GM18517 (cell line): ENCODE results near the gene OIP5.
"Not testable (repeated sequence)": the region's sequence is repeated elsewhere in the genome, so short reads cannot be mapped to it uniquely, and the experiment has no call there.

Experiments used
- ATAC-seq: cut with Tn5 transposase; IDR thresholded peaks from one replicate; pipeline ENCODE4 v1.9.1; 2021; ENCODE audit warnings: mild to moderate bottlenecking, moderate library complexity; ENCODE audit not compliant: unreplicated experiment

The OIP5 gene

DNA sequence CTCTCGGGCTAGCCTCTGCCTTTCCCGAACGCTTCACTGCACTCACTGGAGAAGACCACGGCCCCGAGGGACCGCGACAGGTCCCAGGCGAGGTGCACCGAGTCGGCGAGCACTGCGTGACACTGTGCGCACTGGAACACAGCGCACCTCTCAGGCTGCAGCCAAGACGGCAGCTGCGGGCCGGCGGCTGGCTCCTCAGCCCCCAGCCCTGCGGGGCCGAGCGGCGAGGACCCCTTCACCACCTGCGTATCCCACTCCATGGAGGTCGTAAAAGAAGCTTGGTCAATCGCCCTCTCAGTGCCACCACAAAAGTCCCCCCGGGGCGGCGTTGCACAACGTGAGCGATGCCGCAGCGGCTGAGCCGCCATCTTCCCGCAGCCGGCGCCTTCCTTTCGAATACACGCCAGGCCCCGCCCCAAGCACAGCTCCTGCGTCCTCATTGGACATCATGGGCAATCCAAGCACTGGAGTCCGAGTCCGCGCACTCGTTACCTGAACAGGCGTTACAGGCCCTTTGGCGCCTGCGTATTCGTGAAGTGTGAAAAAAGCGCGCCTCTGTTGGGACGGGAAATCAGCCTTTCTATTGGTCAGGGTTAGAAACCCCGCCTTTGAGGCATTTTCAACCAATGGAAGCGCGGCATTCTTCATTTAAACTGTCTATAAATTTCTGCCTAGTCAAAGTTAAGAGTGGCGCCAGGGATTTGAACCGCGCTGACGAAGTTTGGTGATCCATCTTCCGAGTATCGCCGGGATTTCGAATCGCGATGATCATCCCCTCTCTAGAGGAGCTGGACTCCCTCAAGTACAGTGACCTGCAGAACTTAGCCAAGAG lies at the start of gene OIP5, which contains the start of gene NUSAP1:
TSS of gene OIP5 (minus strand) at position 398 of the 832 bp plus-strand sequence. CDS start at position 368, 30 bp downstream.
TSS of gene NUSAP1 (plus strand) at position 688 of the 832 bp plus-strand sequence. CDS start at position 765, 77 bp downstream.
- peak; percentile 83 for ATAC-seq

DNA sequence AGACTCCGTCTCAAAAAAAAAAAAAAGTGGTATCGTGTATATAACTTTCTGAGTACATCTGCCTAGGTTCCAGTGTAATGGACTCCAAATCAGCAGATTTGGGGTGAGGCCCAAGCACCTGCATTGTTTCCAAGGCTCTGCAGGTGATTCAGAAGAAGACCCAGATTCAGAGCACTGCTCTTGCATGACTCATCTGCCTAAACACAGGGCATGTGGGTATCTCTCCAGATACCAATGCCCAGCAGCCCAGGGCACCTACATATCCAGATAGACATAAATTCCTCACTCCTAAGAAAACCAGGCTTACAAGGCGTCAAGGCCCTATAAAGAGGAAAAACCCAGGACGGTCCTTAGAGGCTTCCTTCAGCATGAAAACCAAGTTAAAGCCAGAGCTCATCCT lies 45.6 kb upstream of the OIP5 start:
- ATAC-seq: no peak

DNA sequence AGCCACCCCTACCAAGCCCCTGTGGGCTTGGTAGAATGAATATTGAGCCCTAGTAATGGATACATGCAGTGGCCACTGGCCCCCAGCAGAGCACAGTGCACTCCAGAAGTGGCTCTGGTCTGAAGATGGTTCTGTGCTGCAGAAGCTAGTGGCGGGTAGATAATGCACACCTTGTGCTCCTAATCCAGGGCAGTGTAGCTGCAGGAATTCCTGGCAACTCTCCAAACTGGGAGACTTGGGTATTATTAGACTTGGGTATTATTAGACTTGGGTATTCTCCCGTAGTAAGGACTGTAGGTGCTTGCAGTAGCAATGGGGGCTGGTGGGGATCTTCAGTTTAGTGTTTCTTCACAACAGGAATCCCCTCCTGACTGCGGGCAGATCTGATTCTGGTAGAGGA lies 35.0 kb upstream of the OIP5 start:
- no peak for ATAC-seq

DNA sequence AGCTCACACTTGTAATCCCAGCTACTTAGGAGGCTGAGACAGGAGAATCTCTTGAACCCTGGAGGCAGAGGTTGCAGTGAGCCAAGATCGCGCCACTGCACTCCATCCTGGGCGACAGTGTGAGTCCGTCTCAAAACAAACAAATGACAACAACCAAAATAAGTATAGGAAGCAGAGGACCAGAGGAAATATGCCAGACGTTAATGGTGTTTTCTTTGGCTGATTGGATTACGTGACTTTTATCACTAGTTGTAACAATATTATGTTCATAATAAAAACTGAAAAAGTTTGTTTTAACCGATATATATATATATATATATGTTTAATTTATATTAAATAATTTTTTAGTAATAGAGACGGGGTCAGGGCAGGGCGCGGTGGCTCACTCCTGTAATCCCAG lies 22.0 kb upstream of the OIP5 start:
- no peak for ATAC-seq

DNA sequence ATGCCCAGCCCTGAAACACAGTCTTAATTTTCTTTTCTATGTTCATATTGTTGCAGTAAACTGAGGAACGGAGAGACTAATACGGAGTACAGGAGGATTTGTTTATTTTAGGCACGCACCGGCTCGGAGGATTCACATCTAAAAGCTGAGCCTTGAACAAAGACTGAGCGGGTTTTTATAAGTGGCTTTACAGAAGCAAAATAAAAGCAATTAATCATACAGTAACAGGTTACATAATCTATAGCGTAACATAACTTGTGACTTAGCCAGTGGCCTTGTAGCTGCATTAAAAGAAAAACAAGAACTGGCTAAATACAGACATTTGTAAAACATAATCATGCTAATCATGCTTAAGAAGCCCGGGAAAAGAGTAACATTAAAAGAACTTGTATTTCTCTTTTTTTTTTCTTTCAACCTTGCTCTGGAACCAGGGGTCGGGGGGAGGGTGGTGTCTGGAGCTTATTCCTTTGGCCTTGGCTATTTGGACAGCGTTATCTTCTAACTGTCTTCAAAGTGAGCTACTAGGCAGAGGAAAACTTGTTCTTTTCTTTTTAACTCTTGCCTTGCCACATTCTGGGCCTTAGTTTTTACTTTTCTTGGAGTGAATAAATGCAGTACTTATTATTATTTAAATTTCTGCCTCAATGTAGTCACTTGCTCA lies 17.8 kb upstream of the OIP5 start:
- no peak for ATAC-seq

DNA sequence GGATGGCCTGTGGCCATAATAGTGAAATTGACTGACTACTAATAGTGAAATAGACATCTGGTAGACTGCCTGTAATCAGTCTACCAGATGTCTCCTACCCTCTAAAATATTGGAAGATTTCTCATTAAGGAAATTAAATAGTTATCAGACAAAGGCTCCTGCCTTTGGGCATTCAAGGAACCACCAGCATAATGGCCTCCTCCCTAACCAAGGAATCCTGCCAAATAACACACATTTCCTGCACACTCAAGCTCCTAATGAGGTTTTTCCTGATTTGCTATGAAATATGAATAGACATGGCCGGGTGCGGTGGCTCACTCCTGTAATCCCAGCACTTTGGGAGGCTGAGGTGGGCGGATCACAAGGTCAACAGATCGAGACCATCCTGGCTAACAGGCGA lies 14.8 kb upstream of the OIP5 start:
- ATAC-seq: no peak

DNA sequence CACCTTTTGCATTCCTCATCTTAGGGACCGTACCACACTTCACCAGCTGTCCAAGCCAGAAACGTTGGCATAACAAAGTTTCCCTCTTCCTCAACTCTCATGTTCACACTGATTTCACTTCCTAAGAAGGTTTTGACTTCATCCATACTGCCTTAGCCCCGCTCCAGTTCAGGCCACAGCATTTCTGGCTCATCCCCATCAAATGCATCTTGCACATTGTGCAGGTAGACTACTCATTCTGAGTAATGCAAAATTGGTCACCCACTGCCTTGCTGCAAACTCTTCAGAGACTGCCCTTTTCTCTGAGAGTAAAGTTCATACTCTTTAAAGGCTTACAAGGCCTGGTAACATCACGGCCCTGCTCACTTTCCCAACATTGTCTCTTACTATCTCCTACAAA lies 9.1 kb upstream of the OIP5 start:
- ATAC-seq: no peak

DNA sequence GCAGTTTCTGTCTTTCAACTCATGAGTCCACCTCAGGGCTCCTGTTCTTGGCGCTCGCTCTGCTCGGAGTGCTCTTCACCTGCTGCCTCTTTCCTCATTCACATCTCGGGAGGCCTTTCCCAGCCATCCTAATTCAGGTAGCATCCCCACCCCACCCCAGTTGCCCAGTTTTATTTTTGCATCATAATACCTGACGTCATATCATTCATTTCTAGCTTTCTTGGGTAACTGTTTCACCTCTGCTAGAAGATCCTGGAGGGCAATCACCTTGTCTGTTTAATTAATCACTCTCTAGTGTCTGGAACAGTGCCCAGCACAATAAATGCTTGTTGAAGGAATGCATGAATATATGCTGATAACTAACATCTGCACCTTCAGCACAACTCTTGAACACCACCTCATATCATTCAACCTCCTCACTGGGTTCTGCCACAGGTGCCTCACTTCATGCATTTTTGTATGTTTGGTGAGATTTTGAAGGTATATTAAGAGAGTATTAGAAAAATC lies 7.9 kb upstream of the OIP5 start:
- ATAC-seq: no peak

DNA sequence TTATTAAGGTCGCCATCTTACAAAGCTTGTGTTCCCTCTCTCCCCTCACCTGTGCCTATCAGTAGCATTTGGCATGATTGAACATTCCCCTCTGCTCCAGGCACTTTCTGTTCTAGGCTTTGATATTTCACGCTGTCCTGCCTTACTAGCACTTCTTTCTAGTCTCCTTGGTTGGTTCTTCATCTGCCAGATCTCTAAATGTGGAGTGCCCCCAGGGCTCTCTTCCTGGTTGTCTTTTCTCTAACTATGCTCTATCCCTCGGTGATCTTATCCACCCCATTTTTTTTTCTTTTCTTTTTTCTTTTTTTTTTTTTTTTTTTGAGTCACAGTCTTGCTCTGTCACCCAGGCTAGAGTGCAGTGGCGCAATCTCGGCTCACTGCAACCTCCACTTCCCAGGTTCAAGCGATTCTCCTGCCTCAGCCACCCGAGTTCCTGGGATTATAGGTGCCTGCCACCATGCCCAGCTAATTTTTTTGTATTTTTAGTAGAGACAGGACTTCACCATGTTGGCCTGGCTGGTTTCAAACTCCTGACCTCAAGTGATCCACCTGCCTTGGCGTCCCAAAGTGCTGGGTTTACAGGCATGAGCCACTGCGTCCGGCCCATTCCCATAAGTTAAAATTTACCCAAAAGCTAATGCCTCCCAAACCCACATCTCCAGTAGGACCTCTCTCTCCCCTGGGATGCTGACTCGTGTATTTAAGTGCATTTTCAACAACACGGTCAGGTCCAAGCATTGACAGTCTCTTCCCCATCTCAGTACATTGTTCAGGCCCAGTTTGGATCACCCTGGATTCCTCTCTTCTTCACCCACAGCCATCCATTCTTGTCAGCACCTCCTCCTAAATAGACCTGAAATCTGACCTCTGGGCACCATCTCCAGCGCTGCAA lies 5.5 kb upstream of the OIP5 start:
- ATAC-seq: no peak

DNA sequence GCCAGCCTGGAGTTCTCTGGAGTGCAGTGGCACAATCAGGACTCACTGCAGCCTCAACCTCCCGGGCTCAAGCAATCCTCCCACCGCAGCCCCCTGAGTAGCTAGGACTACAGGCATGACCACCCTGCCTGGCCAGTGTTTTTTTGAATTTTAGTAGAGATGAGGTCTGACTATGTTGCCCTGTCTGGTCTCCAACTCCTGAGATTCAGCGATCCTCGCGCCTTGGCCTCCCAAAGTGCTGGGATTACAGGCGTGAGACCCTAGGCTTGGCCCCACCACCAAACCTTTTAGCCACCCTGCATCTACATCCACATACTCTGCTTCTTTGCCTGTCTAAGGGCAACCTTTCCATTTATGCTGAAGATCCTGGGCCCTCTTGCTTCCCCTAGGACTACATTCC lies 4.7 kb upstream of the OIP5 start:
- no peak for ATAC-seq

DNA sequence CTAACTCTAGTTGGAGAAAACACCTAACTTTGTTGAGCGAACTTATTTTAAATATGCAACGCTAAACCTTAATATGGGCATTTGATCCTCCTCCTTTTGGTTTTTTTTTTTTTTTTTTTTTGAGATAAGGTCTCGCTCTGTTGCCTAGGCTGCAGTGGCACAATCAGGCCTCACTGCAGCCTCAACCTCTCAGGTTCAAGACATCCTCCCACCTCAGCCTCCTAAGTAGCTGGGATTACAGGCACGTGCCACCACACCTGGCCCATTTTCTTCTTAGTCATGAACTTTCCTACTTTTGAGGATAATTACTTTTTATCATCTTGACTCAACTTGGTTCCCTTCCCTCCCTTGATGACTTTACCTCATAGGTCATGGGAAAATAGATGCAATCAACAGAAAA lies 4.2 kb upstream of the OIP5 start:
- ATAC-seq: no peak

DNA sequence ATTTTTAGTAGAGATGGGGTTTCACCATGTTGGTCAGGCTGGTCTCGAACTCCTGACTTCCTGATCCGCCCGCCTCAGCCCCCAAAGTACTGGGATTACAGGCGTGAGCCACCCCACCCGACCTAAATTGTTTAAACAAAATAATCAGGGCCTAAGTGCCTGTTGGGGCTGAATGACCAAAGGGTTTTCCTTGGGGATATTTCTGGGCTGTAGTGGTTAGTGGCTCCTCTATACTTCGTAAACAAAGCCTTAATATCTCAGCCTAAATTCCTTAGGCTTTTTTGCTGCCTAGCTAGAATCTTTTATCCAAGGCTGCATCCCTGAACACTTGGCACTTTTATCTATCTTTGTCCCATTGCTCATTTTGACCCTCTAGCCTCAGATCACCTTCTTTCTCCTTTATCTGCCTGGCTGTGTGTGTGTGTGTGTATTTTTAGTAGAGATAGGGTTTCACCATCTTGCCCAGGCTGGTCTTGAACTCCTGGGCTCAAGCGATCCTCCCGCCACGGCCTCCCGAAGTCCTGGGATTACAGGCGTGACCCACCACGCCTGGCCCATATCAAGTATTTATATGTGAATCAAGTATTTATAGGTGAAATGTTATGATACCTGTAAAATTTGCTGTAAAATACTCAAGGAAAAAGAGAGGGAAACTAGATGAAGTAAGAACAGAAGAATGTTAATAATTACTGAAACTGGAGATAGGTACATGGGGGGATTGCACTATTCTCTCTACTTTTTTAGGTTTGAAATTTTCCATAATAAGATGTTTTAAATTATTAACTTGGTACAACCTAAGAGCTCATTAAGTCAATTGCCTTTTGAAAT lies 2.1 kb upstream of the OIP5 start:
- ATAC-seq: no peak

DNA sequence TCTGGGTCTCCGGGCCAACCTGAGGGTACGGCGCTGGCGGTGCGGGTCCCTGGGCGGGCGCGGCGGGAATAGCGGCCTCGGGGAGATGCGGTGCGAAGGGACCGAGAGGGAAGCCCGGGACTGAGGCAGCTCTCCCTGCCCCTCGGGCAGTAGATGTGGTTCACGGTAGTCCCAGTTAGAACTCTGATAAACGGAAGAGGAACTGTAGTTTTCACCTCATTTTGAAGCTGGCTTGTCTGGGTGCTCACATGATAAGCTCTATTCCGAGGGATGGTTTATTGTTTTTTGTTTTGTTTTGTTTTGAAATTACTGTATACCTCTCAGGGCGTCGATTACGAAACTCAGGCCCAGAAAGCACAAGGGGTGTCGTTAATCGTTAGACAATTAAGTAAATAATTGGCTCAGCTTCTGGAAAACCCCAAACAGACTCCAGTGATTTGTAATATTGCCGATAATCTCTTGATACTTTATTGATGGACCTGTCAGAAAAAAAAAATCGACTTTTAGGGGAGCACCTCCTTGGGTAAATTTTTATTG lies 703 bp upstream of the OIP5 start:
- peak; percentile 24 for ATAC-seq

DNA sequence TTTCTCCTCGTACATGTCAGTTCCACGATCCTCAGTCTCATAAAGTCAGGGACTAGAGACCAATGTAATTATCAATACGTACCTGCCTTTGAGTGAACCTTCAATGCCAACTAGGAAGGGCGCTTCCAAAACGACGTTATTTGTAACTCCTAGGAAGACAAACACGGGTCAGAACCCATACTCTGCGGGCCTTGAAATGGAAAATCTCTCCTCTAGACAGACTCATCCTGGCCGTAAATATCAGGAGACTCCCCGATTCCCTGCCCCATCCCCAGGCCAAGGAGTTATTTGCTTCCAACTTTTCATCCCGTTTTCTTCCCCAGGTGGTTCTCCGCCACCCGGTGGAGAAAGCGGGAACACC lies 578 bp downstream of the OIP5 start:
- no peak for ATAC-seq

DNA sequence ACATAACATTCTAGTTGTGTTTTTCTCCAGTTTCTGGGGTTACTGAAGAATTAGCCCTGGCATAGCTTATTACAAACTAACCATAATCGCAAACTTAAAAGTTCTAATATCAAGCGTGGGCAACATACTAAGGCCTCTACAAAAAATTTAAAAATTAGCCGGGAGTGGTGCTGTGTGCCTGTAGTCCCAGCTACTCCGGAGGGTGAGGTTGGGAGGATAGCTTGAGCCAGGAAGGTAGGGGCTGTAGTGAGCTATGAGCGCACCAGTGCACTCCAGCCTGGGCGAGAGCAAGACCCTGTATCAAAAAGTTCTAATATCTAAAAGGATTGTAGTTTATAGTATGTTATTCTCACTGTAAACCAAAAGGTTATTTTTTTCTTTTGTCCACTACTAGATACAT lies 1.1 kb downstream of the OIP5 start:
- no peak for ATAC-seq

DNA sequence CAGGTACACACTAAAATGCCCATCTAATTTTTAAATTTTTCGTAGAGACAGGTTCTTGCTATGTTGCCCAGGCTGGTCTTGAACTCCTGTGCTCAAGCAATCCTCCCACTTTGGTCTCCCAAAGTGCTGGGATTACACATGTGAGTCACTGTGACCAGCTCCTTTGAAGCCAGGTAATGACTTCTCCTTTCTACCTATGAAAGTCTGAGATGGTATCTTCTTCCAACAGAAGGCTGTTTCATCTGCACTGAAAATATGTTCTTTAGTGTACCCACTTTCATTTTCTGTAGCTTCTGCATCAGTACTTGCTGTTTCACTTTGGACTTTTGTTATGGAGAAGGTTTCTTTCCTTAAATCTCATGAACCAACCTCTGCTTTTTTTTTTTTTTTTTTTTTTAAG lies 8.8 kb downstream of the OIP5 start:
- no peak for ATAC-seq

DNA sequence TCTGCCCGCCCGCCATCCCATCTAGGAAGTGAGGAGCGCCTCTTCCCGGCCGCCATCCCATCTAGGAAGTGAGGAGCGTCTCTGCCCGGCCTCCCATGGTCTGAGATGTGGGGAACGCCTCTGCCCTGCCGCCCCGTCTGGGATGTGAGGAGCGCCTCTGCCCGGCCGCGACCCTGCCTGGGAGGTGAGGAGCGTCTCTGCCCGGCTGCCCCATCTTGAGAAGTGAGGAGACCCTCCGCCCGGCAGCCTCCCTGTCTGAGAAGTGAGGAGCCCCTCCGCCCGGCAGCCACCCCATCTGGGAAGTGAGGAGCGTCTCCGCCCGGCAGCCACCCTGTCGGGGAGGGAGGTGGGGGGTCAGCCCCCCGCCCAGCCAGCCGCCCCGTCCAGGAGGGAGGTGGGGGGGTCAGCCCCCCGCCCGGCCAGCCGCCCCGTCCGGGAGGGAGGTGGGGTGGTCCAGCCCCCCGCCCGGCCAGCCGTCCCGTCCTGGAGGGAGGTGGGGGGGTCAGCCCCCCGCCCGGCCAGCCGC lies 11.5 kb downstream of the OIP5 start:
- not testable (repeated sequence) for ATAC-seq

DNA sequence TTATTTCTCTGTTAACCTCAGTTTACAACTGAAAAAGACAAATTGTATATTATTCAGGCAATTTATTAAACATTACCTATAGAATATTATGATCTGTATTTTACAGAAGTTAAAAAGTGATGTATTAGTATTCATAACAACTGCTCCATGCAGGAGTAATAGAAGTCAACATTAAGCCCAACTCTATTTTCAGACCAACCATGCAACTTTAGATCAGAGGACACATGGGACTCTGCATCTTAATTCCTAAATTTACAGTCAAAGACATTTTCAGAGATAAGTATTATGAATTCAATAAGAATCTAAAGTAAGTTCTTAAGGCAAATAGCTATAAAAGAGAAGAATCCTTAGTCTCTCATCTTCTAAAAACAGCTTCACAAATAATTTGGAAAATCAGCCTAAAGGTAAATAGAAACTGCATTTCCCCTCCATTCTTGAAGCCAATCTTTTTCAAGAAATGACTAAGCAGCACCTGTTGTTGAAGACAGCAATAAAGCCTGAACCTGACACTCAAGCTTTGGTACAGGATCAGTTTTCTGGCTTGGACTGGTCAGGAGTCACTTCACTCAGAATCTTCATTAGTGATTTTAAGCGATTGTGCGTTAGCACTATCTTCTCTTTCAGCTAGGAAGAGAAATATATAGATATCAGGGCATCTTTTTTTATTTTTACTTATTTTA lies 23.0 kb downstream of the OIP5 start:
- ATAC-seq: no peak

DNA sequence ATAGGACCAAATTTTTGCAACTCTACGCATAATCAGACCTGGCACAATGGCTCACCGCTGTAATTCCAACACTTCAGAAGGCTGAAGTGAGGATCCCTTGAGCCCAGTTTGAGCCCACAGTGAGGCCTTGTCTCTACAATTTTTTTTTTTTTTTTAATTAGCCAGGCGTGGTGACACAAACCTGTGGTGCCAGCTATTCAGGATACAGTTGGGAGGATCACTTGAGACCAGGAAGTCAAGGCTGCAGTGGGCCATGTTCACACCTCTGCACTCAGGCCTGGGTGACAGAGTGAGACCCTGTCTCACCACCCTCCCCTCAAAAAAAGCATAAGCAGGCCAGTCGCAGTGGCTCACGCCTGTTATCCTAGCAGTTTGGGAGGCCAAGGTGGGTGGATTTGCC lies 24.7 kb downstream of the OIP5 start:
- ATAC-seq: no peak
